Natural killer cell (primary cell): ENCODE results near the gene CLTA. TPM values are rescaled to one million over a fixed set of nuclear protein-coding genes. Genes with fewer than 3 reads are reported as not detected.
A peak's percentile ranks its signal among the peaks of the same experiment; 100 is the strongest.

Experiments
- ATAC-seq, 3 donors: fragments of 150-1000 bp in 2 of 3; fragments of 200-7000 bp in 1 of 3; cut with Tn5 transposase; 1 replicate in 1 of 3; 2 replicates in 2 of 3; pipeline ENCODE4 v1.10.0; 2021; ENCODE audit warnings: mild to moderate bottlenecking in 2 of 3, moderate library complexity in 2 of 3
- DNase-seq, 2 donors: peaks; one replicate each; pipeline versions ENCODE4 v3.0.0 to v3.0.0-alpha.2; 2013 to 2021; ENCODE audit warnings: mixed read lengths in 1 of 2
- H3K27ac ChIP-seq: one replicate; pipeline ENCODE4 v1.5.1; 2013; ENCODE audit warnings: mild to moderate bottlenecking, low read length
- H3K27me3 ChIP-seq: one replicate; pipeline ENCODE4 v1.6.1; 2013; ENCODE audit warnings: low read length; ENCODE audit not compliant: control insufficient read depth, insufficient read depth
- H3K36me3 ChIP-seq: one replicate; pipeline ENCODE4 v1.6.1; 2013; ENCODE audit warnings: low read length; ENCODE audit not compliant: control insufficient read depth, insufficient read depth
- H3K4me1 ChIP-seq: one replicate; pipeline ENCODE4 v1.6.1; 2013; ENCODE audit warnings: low read length; ENCODE audit not compliant: control insufficient read depth, insufficient read depth
- H3K4me3 ChIP-seq: one replicate; pipeline ENCODE4 v1.5.1; 2013; ENCODE audit warnings: low read length
- H3K9me3 ChIP-seq: one replicate; pipeline ENCODE4 v1.6.1; 2013; ENCODE audit warnings: low read length; ENCODE audit not compliant: control insufficient read depth, insufficient read depth
- H3K27ac Mint-ChIP-seq, 2 donors: one replicate each; pipeline ENCODE4 v1.8.0; 2022; ENCODE audit warnings: mild to moderate bottlenecking in 2 of 2, mixed read lengths in 2 of 2, moderate library complexity in 1 of 2
- H3K27me3 Mint-ChIP-seq, 2 donors: one replicate each; pipeline ENCODE4 v1.8.0; 2022; ENCODE audit warnings: low read depth in 2 of 2, mixed read lengths in 2 of 2
- H3K36me3 Mint-ChIP-seq: one replicate; pipeline ENCODE4 v1.8.0; 2022; ENCODE audit warnings: mixed read lengths
- H3K4me1 Mint-ChIP-seq, 2 donors: one replicate each; pipeline ENCODE4 v1.8.0; 2022; ENCODE audit warnings: mixed read lengths in 2 of 2
- H3K4me3 Mint-ChIP-seq: one replicate; pipeline ENCODE4 v1.8.0; 2022; ENCODE audit warnings: mild to moderate bottlenecking, moderate library complexity, mixed read lengths
- H3K9me3 Mint-ChIP-seq, 2 donors: one replicate each; pipeline ENCODE4 v1.8.0; 2022; ENCODE audit warnings: mixed read lengths in 2 of 2
- WGBS: methylation state at CpG from one replicate; pipeline ENCODE4 v1.1.7; 2013; ENCODE audit warnings: missing lambda C conversion rate; ENCODE audit not compliant: insufficient coverage; 5-methylcytosine and 5-hydroxymethylcytosine counted together
- intact Hi-C: fragments of 100-400 bp; cut with micrococcal nuclease; formaldehyde crosslinking; loops from one replicate; pipeline ENCODE4 v1.14.2; 2022
- total RNA-seq, 4 donors: library from RNA; stranded (reverse); fragments of 120-200 nt in 1 of 4; gene quantifications; one replicate each; pipeline versions ENCODE4 v1.2.3 to v1.2.4, GENCODE V29; 2013 to 2022
- TF ChIP-seq, protein P1 (sequence below): fragments of 200-600 bp; IDR thresholded peaks from one replicate; pipeline ENCODE4 v1.8.0; 2022; ENCODE audit warnings: antibody characterized with exemption

The CLTA gene
- total RNA-seq, 3 donors from 2014 or later (not counting 1 experiment from before 2014, with no cell fraction given), result 49.4 to 62.0 (median 52.6) TPM

DNA sequence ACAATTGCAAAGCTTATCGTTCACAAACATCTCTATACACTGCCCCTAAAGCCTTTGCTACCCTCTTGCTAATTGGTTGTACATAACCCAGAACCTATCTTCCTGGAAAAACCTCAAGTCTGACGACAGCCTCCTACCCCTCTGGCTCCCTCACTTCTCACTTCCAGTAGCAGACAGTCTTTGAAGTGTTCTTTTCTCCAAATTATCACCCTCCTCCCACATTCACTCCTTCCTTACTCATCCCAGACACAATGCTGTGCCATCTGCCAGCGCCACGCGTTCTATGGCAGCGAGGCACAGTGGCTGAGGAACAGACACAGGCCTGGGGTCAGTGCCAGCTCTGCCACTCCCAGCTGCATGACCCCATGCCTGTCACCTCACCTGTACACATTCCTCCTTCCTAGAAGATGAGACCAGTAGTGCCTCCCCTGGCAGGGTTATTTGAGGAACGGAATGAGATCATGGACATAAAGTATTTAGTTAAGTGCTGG lies 27.7 kb downstream of the CLTA start:
- peaks cover 9% of the 10 kb centered on the region for H3K36me3 Mint-ChIP-seq
- no peak overlapping the region for H3K4me3 Mint-ChIP-seq
- intact Hi-C loops, result no loop called here
- Histone ChIP-seq H3K27me3 (no peaks in the 10 kb centered on the region), H3K4me3 (no peak overlapping the region), H3K4me1 (peaks cover under 1% of the 10 kb centered on the region), H3K36me3 (peaks cover 60% of the 10 kb centered on the region), H3K9me3 (peaks cover 6% of the 10 kb centered on the region), H3K27ac (no peak overlapping the region)
- H3K27me3 Mint-ChIP-seq, result no peaks in the 10 kb centered on the region
- DNase-seq, result no peak
- H3K4me1 Mint-ChIP-seq, result peaks cover 25 to 30% of the 10 kb centered on the region in 2 donors
- TF ChIP-seq, protein P1, sequence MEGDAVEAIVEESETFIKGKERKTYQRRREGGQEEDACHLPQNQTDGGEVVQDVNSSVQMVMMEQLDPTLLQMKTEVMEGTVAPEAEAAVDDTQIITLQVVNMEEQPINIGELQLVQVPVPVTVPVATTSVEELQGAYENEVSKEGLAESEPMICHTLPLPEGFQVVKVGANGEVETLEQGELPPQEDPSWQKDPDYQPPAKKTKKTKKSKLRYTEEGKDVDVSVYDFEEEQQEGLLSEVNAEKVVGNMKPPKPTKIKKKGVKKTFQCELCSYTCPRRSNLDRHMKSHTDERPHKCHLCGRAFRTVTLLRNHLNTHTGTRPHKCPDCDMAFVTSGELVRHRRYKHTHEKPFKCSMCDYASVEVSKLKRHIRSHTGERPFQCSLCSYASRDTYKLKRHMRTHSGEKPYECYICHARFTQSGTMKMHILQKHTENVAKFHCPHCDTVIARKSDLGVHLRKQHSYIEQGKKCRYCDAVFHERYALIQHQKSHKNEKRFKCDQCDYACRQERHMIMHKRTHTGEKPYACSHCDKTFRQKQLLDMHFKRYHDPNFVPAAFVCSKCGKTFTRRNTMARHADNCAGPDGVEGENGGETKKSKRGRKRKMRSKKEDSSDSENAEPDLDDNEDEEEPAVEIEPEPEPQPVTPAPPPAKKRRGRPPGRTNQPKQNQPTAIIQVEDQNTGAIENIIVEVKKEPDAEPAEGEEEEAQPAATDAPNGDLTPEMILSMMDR, result no peak
- H3K27ac Mint-ChIP-seq, result peak overlapping the region; percentile 3 to 75
- H3K9me3 Mint-ChIP-seq, result no peaks in the 10 kb centered on the region
- ATAC-seq, result no peak
- WGBS, result 75% methylated on average over 6 of the region's 7 CpGs

DNA sequence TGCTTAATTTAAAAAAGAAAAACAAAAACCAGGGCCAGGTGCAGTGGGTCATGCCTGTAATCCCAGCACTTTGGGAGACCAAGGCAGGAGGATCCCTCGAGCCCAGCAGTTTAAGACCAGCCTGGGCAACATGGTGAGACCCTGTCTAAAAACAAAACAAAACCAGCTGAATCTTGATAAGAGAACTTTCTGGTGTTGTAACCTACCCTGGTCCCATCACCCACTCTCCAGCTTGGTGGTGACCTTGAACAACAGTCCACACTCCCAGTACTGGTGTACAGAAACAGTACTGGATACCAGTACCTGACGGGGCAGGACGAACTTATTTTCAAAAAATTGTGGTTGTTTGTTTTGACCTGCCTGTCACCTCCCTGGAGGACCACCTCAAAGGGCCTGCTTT lies 30.9 kb downstream of the CLTA start:
- peaks cover 16 to 24% of the 10 kb centered on the region in 2 donors for H3K4me1 Mint-ChIP-seq
- TF ChIP-seq, protein P1, result no peak
- H3K4me3 Mint-ChIP-seq, result no peak overlapping the region
- Histone ChIP-seq H3K27ac (no peak overlapping the region), H3K9me3 (peaks cover 6% of the 10 kb centered on the region), H3K36me3 (peaks cover 64% of the 10 kb centered on the region), H3K4me3 (no peak overlapping the region), H3K4me1 (no peaks in the 10 kb centered on the region), H3K27me3 (no peaks in the 10 kb centered on the region)
- no peaks in the 10 kb centered on the region for H3K27me3 Mint-ChIP-seq
- WGBS, result 98% methylated on average over 3 of the region's 3 CpGs
- H3K36me3 Mint-ChIP-seq, result peaks cover 11% of the 10 kb centered on the region
- ATAC-seq (no peak), DNase-seq (no peak)
- no peak overlapping the region for H3K27ac Mint-ChIP-seq
- intact Hi-C loops, result loop anchor here (2.0 kb wide), 1 partner anchor 77 kb away; no protein-coding TSS in a partner anchor
- H3K9me3 Mint-ChIP-seq, result no peaks in the 10 kb centered on the region

DNA sequence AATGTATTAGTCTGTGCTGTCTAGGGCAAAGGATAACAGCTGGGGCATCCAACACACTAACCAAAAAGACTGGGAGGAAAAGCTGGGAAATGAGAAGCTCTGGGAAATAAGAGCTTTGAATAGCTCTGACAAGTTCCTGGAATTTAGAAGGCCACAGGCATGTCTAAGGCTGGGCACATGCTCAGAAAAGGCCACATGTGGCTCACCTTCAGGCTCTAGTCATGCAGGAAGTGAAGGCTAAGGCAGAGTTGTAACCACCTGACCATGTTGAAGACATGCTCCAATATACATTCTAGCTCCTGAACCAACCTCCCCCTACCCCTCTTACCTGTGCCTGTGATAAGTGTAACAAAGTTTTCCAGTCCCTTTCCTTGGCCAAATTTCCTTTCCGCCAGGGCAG lies 31.7 kb downstream of the CLTA start:
- Mint-ChIP-seq H3K36me3 (peaks cover 14% of the 10 kb centered on the region), H3K27me3 (no peaks in the 10 kb centered on the region)

More for the DNA sequence above, 31.7 kb downstream of the CLTA start:
- Mint-ChIP-seq H3K27ac (no peak overlapping the region), H3K9me3 (no peaks in the 10 kb centered on the region), H3K4me3 (no peak overlapping the region), H3K4me1 (peaks cover 16 to 20% of the 10 kb centered on the region in 2 donors)
- 87% methylated on average over 1 of the region's 1 CpG for WGBS
- Histone ChIP-seq H3K4me1 (no peaks in the 10 kb centered on the region), H3K9me3 (peaks cover 6% of the 10 kb centered on the region), H3K36me3 (peaks cover 65% of the 10 kb centered on the region), H3K27ac (no peak overlapping the region), H3K27me3 (no peaks in the 10 kb centered on the region), H3K4me3 (no peak overlapping the region)
- ATAC-seq (no peak), DNase-seq (no peak)
- TF ChIP-seq, protein P1, result no peak
- intact Hi-C loops, result loop anchor here (2.0 kb wide), 1 partner anchor 76 kb away; no protein-coding TSS in a partner anchor
